Activated CD4-positive, alpha-beta T cell treated with anti-CD3 and anti-CD28 coated beads, Interleukin-2, Interleukin-4, amounts not matched to agents 100 ng/mL and 50 ng/mL, durations not matched to agents 16 hours and 8 hours (primary cell): Measurements from ENCODE around the gene HAUS6.
"Not testable (repeated sequence)": the region's sequence is repeated elsewhere in the genome, so short reads cannot be mapped to it uniquely, and the experiment has no call there.

ENCODE experiments used
- DNase-seq: peaks from one replicate; pipeline ENCODE4 v3.0.0-alpha.2; 2020; ENCODE audit warnings: low spot score

The HAUS6 gene, protein sequence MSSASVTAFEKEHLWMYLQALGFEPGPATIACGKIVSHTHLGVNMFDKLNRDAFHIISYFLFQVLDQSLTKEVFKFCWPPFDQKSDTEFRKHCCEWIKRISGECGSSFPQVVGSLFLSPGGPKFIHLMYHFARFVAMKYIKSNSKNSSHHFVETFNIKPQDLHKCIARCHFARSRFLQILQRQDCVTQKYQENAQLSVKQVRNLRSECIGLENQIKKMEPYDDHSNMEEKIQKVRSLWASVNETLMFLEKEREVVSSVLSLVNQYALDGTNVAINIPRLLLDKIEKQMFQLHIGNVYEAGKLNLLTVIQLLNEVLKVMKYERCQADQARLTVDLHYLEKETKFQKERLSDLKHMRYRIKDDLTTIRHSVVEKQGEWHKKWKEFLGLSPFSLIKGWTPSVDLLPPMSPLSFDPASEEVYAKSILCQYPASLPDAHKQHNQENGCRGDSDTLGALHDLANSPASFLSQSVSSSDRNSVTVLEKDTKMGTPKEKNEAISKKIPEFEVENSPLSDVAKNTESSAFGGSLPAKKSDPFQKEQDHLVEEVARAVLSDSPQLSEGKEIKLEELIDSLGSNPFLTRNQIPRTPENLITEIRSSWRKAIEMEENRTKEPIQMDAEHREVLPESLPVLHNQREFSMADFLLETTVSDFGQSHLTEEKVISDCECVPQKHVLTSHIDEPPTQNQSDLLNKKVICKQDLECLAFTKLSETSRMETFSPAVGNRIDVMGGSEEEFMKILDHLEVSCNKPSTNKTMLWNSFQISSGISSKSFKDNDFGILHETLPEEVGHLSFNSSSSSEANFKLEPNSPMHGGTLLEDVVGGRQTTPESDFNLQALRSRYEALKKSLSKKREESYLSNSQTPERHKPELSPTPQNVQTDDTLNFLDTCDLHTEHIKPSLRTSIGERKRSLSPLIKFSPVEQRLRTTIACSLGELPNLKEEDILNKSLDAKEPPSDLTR

DNA sequence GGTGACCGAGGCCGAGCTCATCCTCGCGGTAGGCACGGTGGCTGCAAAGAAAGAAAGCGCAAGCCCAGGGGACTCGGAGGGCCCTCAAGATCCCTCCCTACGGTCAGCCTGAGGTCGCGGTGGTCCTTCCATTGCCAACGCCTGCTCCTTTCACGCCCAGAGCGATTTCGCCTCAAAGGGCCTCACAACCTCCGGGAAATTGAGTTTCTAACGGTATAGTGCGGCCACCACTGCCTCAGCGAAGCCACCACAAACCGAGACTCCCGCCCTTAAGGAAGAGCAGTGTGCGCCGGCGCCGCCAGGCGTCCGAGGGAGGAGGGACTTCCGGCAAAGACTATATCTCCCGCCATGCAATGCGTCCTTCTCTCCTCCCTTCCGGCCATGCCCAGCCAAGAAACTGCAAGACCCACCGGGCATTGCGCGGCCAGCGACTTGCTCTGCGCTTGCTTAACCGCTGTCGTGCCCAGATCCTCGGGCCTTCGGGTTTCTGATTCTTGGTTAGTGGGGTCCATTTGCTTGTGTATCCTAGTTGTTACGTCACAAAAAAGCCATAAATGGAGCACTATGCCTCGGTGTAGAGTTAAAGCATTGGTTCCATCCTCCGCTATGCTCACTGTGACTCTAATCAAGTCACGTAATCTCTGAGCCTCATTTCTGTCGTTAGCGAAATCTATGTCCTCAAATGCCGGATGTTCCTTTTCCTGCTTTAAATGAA is at the start of gene HAUS6:
HAUS6 (minus strand) TSS at position 274 of the 715 bp plus-strand sequence; CDS start at position 21, 253 bp downstream.
- peak; percentile 98 for DNase-seq

DNA sequence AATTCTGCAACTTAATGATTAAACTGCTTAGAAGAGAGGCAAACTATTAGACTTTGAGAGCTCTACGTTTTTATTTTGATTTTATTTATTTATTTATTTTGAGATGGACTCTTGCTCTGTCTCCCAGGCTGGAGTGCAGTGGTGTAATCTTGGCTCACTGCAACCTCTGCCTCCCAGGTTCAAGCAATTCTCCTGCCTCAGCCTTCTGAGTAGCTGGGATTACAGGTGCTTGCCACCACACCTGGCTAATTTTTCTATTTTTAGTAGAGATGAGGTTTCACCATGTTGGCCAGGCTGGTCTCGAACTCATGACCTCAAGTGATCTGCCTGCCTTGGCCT is 49.4 kb upstream of the HAUS6 start:
- not testable (repeated sequence) for DNase-seq

DNA sequence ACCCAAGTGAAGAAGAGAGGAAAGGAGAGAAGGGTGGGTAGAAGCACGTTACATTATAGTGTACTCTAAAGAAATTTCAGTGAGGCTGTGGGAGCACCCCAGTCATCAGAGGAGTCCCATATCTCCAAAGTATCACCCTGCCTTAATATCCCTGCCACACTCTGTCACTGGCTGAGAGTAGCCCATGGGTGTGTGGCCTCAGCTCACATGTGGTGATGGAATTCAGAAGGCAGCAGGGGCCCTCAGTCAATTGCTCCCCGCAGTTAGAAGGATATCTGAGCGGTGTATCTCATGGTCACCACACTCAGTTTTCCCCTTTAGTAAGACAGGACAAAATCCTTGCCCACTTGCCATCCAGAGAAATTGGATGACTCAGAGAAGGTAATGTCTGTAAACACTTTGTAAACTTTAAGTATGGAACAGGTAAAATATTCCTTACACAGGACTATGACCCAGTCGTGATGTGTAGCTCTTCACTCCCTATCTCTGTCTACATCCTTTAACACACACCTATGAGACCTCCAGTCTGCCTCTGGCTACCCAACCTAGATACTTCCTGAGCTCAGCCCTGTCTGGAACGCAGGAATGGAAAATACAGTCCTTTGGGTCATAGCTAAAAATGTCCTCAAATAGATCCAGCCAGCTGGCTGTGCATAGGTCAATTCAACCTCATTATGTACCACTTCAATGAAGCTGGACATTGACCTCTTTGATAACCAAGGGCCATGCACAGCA is 48.9 kb upstream of the HAUS6 start:
- no peak for DNase-seq

DNA sequence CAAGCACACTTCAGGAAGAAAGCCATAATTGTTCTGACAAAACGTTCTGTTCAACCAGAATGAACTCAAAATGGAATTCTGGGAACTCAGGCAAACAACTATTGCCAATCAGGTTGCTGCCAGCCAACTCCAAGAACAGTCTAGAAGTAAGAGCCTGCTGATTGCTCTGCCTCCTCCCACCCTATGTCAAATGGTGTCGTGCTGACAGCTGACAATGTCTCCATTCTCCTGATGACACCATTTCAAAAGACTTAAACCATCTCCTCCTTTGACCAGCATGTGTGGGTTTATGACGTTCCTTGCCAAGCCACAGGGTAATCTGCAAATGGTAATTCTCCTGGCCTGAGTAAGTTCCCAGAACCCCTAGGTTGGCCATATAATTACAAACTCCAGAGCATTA is 46.5 kb upstream of the HAUS6 start:
- DNase-seq = no peak

DNA sequence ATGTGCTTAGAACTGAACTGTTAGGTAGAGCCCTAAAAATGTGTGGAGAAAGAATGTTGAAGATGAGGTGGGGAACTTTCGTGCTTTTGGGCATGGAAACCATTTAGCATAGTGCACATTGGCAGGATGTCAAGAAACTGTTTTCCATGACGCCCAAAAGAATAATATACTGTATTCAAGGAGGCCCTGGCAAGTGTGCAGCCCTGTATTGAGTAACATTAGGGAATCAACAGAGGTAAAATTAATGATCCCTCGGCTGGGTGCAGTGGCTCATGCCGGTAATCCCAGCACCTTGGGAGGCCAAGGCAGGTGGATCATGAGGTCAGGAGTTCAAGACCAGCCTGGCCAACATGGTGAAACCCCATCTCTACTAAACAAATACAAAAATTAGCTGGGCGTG is 45.5 kb upstream of the HAUS6 start:
- DNase-seq = no peak

DNA sequence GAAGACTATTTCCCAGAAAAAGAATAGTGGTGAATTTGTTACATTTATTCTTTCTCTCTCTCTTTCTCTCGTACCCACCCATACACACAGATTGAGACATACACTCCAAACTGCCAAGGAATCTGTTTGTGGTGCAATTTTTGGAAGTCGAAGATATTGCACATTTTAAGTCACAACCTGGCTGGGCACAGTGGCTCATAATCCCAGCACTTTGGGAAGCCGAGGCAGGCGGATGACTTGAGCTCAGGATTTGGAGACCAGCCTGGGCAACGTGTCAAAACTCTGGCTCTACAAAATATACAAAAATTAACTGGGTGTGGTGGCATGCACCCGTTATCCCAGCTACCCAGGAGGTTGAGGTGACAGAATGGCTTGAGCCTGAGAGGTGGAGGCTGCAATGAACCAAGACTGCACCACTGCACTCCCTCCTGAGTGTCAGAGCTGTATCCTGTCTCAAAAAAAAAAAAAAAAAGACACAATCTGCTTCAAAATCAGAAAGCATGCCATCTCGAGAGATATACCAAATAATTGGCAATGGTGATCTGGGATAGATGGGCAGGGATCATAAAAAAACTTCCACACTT is 43.8 kb upstream of the HAUS6 start:
- no peak for DNase-seq

DNA sequence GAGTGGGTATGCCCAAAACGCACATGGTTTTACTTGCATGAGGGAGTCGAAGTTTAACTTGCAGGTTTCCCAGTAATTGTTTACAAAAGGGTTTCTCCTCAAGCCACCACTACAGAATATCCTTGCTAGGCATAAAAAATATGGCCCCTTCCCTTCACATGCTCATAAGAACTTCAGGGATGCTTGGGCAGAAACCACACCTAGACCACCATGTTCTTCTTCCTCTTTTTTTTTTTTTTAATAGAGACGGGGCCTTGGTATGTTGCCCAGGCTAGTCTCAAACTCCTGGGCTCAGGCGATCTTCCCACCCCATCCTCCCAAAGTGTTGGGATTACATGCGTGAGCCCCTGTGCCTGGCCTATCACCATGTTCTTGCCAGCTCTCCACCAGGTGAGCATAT is 43.2 kb upstream of the HAUS6 start:
- DNase-seq = no peak

DNA sequence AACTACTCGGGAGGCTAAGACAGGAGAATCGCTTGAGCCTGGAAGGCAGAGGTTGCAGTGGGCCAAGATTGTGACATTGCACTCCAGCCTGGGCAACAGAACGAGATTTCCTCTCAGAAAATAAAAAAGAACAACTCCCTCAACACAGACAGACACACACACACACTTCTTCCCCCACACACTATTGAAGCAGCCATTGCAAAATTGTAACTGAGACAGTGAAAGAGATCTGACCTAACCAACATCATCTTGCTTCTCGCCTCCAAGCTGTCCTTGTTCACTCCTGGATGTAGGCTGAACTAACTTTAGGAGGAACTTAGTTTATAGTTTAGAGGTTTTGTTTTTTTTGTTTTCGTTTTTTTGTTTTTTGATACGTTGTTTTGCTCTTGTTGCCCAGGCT is 37.6 kb upstream of the HAUS6 start:
- no peak for DNase-seq

DNA sequence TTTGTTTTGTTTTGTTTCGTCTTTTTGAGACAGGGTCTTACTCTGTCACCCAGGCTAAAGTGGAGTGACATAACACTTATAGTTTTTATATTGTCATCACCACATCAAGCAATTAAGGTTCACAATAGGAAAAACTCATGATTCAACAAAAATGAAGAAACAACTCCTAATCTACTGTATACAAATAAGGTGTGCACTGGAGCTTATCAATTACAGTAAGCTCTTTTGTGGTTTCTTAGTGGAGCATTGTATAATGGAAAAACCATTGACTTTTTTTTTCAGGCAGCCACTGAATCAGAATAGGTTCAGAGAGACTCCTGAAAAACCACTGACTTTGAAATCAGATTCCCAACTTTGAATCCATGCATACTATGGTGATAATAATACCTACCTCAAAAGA is 35.4 kb upstream of the HAUS6 start:
- no peak for DNase-seq

DNA sequence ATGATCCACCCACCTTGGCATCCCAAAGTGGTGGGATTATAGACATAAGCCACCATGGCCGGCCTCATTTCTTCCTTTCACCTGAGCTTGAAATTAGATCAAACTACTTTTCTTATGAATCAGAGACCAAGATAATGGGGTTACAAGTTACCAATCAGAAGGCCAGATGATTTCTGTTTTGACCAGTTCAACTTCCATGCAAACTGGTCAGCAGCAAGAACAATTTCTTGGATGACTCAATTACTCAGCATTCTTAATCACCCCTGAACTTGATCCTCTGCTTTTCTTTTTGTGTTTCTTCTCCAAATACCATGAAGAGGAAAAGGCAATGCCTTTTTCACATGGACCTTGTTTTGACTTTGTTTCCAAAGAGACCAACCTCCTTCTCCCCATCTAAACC is 34.6 kb upstream of the HAUS6 start:
- no peak for DNase-seq

DNA sequence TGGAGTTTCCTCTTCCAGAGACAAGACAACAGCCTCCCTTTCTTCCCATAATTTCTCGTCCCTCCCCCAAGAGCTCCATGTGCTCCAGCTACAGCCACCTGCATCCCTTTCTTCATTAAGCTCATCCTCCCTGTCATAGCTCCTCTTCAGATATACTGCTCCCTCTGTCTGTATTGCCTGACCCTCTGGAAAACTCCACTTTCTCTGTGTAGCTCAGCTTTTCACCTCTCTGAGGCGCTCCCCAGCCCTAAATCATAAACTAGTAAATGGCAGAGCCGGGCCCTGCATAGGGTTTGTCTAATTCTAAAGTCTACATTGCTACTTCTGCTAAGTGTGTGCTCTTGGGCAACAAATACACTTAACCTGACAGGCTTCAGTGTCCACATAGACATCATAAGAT is 33.4 kb upstream of the HAUS6 start:
- DNase-seq = no peak

DNA sequence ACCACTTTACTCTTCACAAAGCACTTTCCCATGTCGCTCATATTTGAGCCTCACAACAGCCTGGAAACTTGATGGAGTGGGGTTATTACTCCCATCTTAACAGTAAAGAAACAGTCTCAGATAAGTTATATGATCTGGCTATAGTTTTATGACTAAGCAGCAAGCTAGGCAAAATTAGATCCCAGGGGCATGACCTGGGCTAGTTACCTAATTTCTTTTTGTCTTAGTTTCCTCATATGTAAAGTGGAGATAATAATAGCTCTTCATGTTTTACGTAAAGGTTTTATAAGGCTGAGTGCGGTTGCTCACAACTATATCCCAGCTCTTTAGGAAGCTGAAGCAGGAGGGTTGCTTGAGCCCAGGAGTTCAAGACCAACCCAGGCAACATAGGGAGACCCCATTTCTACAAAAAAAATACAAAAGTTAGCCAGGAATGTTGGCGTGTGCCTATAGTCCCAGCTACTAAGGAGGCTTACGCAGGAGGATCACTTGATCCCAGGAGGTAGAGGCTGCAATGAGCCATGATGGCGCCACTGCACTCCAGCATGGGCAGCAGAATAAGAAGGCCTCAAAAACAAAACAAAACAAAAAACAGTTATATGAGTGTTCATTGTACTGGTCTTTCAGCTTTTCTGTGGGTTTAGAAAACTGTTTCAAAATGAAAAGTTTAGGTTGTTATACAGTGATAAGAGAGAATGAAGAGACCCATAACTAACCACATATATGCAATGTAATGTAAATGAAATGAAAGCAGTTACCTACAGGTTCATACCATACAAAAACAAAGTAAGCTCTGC is 31.0 kb upstream of the HAUS6 start:
- DNase-seq = peak; percentile 47

DNA sequence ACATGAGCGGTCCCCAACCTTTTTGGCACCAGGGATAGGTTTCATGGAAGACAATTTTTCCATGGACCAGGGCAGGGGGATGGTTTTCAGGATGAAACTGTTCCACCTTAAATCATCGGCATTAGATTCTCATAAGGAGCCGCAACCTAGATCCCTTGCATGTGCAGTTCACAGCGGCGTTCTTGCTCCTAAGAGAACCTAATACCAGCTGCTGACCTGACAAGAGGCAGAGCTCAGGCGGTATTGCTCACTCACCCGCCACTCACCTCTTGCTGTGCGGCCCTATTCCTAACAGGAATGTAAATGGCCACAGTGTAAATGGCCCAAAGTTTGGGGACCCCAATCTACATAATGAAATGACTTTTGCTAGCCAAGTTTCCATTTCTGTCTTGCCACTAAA is 27.7 kb upstream of the HAUS6 start:
- DNase-seq = no peak

DNA sequence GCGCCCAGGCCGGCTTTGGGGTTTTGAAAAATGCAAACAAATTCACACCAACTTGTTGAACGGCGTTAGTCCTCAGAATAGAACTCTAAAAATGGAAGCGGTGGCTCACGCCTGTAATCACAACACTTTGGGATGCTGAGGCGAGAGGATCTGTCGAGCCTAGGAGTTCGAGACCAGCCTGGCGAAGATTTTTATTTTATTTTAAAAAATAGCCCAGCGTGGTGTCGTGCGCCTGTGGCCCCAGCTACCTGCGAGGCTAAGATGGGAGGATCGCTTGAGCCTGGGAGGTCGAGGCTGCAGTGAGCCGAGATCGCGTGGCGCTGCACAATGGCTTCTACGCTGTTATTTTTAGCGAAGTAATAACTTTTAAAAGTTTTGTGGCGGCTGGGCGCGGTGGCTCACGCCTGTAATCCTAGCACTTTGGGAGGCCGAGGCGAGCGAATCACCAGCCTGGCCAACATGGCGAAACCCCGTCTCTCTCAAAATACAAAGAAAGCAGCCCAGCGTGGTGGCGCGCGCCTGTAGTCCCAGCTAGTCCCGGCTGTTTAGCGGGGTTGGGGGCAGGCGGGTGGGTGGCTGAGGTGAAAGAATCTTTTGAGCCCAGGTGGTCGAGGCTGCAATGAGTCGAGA is 25.3 kb upstream of the HAUS6 start:
- DNase-seq = peak; percentile 24

DNA sequence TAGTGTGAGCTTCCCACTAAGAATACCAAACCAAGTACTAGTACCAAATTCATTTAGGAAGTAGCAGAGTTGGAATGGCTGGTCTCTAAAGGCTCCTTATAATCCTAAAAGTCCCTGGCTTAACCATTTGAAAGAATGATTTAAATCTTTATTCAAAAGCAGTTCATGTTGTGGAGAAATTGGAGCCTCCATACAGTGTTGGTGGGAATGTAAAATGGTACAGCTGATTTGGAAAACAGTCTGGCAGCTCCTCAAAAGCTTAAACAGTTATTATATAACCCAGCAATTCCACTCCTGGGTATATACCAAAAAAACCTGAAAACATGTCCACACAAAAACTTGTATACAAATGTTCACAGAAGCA is 21.7 kb upstream of the HAUS6 start:
- DNase-seq = no peak

DNA sequence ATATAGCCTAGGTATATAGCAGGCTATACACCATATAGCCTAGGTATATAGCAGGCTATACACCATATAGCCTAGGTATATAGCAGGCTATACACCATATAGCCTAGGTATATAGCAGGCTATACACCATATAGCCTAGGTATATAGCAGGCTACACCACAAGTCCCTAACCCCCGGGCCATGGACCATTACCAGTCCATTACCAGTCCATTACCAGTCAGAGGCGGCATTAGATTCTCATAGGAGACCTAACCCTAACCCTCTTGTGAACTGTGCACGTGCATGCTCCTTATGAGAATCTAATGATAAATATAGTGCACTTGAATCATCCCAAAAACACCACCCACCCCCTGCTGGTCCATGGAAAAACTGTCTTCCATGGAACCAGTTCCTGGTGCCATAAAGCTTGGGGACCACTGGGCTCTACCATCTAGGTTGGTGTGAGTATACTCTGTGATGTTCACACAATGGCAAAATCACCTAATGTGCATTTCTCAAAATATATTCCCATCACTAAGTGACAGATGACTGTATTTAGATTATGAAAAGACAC is 19.9 kb upstream of the HAUS6 start:
- no peak for DNase-seq

DNA sequence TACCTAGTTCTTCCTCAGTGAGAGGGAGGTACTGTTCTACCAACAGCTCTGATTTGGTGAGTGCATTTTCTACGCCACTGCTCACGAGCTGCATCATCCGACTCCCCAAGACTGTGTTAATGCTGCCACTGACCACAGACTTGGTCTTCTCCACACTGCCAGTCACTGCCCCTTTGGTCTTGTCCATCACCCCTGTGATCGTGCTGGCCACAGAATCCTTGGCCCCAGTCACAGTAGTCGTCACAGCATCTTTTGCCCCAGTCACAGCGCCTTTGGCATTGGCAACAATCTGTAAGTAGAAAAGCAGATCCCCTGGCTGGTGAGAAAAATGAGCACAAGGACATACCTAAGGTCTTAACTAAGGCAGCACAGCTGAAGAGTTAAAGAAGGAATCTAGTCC is 18.2 kb upstream of the HAUS6 start:
- DNase-seq = no peak

DNA sequence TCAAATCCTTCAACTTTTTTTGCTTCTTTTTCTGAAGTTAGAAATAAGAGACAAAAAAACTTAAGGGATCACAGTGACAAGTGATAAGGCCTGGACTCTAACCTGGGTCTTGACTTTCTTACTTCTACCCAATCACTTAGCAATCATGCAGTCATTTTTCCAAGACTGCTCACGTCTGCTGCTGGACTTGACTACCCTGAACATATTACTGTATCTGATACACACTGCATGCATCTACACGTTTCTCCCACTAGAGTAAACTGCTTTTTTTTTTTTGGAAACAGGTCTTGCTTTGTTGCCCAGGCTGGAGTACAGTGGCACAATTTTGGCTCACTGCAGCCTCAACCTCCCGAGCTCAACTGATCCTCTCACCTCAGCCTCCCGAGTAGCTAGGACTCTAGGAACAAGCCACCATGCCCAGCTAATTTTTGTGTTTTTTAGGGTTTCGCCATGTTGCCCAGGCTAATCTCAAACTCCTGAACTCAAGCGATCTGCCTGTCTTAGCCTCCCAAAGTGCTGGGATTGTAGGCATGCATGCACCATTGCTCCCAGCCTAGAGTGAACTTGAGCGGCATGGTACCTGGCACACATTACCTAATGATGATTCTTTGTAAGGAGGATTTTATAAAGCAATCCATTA is 17.2 kb upstream of the HAUS6 start:
- DNase-seq = no peak

DNA sequence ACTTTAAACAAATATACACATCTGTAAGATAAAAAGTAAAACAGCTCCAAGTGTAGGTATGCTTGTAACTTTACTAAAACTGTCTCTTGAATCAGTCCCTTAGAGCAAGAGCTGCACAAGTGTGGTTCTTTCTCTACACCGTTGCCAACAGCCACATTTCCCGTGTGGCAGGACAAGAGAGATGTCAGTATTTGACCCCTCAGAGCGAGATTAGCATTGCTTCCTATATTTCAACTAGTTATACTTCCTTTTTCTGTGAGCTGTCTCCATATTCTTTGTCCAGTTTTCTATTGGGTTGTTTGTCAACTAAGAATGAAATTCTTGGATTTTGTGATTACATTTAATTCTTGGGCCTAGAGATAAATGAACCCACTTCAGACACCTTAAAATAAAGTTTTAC is 16.5 kb upstream of the HAUS6 start:
- DNase-seq = no peak
